GM18498 (cell line): Measurements from ENCODE around the gene AHRR.

Experiments used
- ATAC-seq: cut with Tn5 transposase; IDR thresholded peaks from one replicate; pipeline ENCODE4 v1.9.1; 2021; ENCODE audit warnings: mild to moderate bottlenecking, moderate library complexity; ENCODE audit not compliant: unreplicated experiment

AHRR gene

DNA sequence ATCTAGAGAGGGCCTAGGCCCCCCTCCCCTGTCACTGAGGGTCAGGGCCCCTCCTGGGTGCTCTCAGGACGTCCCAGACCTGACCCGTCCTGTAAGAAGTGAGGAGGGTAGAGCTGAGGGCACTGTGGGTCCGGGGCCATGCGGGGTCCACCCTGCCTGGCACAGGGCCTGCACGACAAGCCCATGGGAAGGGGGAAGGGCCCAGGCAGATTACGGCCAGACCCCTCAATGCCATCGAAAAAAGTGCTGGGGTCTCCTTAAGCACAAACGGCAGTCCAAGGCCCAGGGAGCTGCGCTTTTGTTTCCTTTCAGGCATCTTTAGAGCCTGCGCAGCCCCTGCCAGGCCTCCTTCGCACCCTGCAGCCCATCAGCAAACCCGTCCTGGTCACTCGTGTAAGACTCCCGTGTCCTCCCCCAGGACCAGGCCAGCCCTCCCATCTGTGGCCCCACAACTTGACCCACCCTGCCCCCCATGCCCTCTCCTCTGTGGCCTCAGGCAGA, 117.0 kb downstream of the AHRR start:
- no peak for ATAC-seq

DNA sequence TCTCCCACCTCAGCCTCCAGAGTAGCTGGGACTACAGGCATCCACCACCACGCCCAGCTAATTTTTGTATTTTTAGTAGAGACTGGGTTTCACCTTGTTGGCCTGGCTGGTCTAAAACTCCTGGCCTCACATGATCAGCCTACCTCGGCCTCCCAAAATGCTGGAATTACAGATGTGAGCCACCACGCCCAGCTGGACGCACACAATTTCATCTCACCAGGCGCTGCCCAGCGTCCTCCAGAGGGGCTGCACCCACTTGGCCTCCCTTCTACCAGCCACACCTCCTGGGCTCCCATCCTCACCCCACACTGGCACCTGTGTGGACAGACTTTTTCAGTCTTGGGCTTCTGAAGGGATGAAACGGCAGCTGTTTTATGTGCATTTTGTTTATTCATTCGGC, 117.7 kb downstream of the AHRR start:
- no peak for ATAC-seq

DNA sequence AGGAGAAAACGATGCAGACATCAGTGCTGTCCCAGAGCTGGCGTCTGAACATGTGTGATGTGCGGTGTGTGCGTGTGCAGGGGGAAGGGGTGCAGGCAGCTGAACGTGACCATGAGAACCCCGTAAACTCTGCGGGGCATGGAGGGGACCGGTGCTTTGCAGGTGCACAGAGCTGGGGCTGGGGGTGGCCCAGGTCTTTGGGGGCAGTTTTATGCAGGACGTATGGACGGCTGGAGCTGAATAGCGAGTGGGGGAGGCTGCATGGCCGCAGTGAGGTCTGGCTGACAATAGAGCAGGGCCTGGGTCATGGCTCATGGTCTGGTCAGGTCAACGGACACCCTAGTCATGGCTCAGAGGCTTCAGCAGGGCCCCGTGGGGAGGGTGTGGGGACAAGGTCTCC, 118.1 kb downstream of the AHRR start:
- ATAC-seq: no peak

DNA sequence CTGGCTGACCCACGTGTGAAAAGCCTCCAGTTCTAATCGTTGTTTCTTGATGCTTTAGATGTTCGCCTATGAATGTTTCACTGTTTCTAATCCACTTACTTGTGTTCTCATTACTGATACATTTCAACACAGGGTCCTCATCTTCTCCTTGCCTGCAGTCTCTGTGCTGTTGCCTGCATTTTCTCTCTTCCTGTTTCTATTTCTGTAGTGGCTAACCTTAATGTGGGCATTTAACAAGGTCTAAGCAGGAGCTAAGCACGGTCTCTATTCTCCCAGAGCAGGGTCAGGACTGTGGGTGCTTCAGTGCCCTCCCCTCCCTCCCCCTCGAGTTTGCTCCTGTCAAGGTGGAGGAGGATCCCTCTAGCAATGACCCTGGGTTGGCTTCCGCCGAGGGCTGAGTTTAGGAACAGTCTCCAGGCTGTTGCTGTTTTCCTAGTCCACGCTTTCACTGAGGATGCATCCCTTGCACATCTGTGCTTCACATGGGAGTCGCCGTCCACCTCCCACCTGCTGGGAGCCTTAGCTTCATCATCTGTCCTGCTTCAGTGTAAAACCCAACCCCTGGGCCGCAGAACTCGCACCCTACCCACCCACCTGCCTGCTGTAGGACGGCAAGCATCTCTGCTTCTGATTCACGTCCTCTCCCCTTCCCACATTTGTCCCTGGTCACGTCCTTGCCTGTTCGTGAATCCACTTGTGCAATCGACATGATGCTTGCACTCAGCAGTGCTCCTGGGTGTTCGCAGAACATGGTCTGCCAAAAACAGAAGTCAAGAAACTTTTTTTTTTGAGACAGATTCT, 119.1 kb downstream of the AHRR start:
- no peak for ATAC-seq

DNA sequence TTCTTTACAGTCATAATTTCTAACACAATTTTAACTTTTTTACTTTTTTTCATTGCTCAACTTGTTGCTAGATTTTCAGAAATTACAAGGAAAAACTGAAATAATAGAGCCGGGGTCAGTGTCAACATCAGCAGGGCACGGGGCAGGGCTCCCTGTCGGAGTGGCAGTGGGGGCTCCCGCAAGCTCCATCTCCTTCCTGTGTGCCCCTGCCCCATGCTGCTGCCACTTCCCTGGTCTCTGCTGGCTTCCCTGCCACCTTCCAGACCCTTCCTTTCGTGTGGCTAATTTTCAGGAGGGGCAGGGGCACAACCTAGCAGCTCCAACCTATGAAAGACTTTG, 120.5 kb downstream of the AHRR start:
- no peak for ATAC-seq

DNA sequence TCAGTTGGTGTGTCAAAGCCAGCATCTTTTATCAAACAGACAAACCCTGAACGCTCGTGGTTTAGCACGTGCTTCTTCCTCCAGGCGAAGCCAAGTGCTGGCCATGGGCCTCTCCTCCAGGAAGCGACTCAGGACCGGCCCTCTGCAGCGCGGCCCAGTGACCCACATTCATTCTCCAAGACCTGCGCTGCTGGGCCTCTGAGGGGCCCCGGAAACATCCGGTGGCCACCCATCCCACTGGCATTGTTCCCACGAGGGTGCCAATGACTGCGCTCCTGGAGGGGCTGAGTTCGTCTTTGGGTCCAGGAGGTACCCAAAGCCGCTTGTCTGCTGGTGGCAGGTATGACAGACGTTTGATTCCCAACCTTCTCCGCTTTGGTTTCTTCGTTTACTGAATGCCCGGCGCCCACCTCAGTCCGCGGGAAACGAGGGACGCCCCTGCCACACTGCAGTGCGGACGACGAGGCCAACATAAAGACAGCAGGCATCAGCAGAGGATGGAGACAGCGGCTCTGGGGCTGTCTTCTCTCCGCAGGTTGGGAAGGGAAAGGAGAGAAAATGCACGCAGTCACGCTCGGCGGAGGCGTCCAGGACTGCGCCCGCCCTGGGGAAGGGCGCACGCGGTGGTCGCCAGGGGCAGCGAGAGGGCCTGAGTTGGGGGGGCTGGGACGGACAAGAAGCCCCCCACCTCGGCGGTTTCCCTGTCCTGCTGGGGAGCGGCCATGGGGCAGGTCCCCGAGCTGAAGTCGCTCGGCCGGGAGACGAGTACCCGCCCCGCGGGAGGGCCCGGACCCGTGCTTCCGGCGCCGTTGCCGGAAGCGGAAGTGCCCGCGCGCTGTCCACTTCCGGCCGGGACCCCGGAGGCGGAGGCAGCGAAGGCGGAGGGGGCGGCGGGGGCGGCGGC, 121.1 kb downstream of the AHRR start, which contains the start of gene EXOC3:
Gene EXOC3, plus strand, starts transcription at position 842 of the 904 bp plus-strand sequence. CDS start 3,030 bp downstream, outside the sequence.
- ATAC-seq: peak; percentile 84

DNA sequence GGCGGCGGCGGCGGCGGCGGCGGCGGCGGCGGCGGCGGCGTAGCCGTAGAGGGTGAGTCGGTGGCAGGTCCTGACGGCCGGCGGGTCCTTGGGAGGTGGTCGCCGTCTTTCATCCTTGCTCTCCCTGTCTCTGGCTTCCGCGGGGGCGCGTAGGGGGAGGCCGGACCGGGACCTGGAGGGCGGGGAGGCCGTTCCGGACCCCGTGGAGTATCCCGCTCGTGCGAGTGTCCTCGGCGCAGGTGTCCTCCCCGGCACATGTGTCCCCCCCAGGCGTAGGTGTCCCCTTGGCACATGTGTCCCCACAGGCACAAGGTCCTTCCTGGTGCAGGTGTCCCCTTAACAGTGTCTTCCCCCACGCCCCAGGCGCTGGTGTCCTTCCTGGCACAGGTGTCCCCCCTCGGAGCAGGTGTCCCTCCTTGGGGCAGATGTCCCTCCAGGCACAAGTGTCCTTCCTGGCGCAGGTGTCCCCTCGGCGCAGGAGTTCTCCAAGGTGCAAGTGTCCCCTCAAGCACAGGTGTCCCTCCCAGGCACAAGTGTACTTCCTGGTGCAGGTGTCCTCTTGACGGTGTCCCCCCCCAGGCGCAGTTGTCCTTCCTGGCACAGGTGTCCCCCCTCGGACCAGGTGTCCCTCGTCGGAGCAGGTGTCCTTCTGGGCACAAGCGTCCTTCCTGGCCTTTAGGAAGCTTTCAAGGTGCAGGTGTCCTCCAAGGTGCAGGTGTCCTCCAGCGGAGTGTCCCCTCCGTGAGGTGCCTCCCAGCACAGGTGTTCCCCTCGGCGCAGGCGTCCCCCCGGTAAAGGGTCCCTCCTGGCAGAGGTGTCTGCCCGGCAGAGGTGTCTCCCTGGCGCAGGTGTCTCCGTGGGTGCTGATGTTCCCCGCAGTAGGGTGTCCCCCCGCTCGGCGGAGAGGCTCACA, 122.0 kb downstream of the AHRR start:
- ATAC-seq: peak; percentile 12

DNA sequence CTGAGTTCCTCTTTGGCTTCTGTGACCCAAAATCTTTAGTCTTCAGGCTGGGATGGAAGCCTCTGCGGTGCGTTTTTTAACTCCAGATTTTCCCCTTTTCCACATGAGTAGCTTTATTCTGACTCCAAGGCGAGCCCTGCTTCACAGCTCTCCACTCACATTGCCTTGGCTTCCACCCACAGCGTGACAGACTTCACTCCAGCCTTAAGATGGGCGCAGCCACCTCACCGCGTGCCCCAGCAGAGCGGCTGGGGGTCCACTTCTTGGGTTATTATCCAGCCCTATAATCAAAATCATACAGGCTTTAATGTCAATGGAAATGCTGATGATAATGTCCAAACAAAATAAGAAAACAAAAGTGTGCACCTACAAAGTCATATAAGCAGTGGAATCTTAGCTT, 122.7 kb downstream of the AHRR start:
- ATAC-seq: no peak

DNA sequence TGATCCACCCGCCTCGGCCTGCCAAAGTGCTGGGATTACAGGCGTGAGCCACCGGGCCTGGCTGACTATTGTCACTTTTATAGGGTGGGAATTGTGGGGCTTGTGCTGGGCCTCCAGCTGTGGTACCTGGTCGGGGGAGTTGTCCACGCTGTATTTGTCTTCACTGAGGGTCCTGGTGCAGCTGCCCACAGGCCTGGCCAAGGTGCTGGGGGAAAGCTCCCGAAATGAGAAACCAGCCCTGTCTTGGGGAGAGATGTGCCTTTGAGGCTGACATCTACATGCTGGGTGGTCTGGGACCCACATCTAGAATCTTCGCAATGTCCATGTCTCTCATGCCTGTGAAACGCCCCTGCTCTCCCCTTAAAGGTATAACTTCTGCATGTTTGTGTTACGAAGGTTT, 124.1 kb downstream of the AHRR start:
- ATAC-seq: no peak

DNA sequence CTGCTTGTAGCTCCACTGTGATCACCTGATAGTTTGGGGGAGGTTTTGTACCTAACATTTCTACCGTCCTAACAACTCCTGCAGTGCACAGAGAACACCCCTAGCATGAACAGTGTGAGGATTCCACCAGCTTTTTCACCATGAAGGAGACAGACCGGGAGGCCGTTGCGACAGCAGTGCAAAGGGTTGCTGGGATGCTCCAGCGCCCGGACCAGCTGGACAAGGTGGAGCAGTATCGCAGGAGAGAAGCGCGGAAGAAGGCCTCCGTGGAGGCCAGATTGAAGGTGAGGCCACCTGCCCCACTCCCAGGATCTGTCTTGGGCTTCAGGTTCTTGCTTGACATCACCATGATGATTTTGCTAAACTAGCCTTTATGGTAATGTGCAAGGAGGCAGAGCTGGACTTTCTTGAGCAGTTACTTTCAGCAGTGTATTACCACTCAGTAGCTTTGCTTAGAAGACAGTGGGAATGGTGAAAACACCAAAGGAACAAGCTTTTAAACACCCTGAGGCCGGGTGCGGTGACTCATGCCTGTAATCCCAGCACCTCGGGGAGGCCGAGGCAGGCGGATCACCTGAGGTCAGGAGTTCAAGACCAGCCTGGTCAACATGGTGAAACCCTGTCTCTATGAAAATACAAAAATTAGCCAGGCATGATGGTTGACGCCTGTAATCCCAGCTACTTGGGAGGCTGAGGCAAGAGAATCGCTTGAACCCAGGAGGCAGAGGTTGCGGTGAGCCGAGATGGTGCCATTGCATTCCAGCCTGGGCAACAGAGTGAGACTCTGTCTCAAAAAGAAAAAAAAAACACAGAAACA, 124.8 kb downstream of the AHRR start:
- ATAC-seq: no peak

DNA sequence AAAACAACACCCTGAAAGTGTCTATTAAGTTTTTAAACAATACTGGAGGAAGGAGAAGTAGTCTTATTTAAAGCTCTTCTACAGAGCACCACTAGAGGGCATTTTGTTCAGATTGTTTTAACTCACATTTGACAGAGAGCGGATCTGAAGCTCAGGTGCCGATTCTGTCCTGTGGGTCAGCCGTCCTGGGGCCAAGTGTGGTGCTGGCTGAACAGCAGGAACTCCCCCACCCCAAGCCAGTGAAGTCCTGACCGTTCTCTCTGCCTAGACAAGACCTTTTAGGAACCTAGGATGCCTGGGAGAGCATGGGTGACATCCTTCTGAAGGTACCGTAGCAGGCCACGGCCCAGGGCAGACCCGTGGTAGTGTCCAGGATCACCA, 125.4 kb downstream of the AHRR start:
- ATAC-seq: no peak

DNA sequence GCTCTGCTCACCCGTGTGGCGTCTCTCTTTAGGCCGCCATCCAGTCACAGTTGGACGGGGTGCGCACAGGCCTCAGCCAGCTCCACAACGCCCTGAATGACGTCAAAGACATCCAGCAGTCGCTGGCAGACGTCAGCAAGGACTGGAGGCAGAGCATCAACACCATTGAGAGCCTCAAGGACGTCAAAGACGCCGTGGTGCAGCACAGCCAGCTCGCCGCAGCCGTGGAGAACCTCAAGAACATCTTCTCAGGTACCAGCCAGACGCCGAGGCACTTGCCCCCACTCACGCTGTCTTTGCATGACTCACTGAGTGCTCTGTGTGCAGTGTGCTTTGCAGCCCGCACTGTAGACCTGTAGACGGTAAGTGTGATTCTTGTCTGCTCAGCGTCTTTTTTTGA, 126.0 kb downstream of the AHRR start:
- ATAC-seq: no peak

DNA sequence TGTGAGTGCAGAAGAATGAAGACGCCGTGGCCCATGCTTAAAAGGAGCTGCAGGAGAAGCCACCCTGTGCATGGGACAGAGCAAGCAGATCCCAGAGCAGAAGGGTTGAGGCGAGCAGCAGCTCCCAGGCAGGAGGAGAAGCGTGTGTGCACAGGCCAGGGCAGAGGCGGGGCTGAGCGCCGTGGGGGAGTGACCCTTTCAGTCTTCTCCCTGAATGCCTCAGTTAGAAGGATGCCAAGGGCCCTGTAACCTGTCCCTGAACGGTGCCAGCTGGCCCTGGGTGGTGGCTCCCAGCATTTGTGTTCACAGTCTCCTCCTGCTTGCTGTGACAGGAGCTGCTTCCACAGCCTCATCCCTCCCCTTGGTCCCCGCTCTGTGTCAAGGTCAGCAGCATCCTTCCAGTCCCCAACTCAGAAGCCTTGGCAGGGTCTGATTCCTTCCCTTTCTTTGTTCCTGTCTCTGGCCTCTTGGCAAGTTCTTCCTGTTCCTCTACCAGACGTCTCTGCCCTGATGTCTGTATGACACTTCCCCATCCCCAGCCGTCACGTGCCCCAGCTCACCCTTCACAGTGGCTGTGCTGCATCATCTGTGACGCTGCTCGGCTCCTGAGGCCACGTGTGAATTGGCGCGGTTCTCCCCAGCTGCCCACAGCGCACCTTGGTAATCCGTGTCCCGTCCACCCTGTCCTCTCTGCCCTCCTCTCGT, 126.7 kb downstream of the AHRR start:
- no peak for ATAC-seq

DNA sequence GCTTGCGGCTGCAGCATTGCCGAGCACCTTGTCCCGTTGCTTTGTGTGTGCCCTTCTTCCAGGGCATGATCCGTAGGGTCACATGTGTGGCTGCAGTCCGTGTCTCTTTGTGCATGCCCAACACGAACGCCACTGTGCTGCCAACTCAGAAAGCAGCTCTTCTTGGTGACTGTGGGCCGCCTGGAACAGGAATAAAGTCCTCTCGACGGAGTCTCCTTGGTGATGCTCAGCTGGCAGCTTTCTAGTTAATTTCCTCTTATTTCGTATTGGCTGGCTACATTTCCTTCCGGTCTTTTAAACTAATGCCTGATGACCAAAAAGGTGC, 127.2 kb downstream of the AHRR start:
- no peak for ATAC-seq

DNA sequence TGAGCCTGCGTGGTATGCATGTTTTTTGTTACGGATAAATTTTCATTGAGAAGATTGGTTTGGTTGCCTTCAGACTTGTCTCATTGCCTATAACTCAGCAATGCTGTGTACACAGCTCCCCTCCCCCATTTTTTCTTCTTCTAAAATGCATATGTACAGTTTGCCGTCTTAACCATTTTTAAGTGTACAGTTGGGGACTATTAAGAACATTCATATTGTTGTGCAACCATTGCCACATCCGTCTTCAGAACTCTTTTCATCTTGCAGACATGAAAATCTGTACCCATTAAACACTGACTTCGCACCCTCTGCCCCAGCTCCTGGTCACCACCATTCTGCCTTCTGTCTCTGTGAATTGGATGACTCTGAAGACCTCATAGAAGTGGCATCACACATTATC, 127.6 kb downstream of the AHRR start:
- ATAC-seq: no peak

DNA sequence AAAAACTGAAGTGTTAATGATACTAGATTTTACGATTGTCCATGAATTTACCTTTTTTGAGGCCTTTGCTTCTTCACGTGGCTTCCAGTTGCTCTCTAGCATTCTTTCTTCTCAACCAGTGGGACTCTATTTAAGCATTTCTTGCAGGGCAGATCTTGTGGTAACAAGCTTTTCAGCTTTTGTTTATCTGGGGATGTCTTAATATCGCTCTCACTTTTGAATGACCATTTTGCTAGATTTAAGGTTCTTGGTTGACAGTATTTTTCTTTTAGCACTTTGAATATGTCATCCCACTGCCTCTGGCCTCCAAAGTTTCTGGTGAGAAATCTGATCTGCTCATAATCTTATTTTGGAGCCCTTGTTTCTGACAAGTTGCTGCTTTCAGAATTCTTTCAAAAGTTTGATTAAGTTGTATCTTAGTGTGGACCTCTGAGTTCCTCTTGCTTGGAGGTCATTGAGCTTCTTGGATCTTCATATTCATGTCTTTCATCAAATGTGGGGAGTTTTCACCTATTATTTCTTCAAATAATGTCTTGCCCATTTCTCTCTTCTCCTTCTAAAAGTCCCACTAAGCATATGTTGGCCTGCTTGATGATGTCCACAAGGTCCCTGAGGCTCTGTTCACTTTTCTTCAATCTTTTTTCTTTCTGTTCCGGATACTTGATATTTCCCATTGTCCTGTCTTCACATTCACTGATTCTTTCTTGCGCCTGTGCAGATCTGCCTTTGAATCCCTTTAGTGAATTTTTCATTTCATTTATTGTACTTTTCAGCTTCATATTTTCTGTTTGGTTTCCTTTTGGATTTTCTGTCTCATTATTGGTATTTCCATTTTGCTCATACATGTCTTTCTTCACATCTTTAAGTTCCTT, 130.3 kb downstream of the AHRR start:
- ATAC-seq: no peak

DNA sequence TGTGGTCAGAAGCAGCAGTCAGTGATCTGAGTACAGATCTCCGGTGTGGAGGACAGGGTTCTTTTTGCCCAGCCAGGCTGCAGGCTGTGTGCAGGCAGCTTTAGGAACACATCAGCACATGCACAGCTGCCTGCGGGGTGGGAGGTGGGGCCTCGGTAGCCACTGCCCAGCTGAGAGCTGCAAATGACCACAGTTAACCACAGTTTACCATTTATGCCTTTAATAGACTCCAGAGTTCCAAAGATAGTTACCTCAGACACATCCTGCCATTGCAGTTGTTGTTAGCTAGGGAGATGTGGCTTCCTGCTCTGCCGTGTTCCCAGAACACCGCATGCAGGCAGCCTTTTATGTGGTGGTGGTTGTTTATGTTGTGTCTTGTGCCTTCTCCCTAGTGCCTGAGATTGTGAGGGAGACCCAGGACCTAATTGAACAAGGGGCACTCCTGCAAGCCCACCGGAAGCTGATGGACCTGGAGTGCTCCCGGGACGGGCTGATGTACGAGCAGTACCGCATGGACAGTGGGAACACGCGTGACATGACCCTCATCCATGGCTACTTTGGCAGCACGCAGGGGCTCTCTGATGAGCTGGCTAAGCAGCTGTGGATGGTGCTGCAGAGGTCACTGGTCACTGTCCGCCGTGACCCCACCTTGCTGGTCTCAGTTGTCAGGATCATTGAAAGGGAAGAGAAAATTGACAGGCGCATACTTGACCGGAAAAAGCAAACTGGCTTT, 131.6 kb downstream of the AHRR start:
- ATAC-seq: no peak
